NCI-H128 (cell line): ENCODE results near the gene SYNGAP1.
"Not testable (repeated sequence)": the region's sequence is repeated elsewhere in the genome, so short reads cannot be mapped to it uniquely, and the experiment has no call there.

Source experiments
- DNase-seq: peaks from one replicate; lab custom pipeline; 2025; ENCODE audit not compliant: unreplicated experiment; lab: John Stamatoyannopoulos, UW

SYNGAP1 gene

GRCh38 chr6:33466075-33466735, 46.3 kb downstream of the SYNGAP1 start:
- DNase-seq, result no peak

GRCh38 chr6:33467091-33467490, 47.2 kb downstream of the SYNGAP1 start:
- DNase-seq, result no peak

GRCh38 chr6:33469661-33470060, 49.8 kb downstream of the SYNGAP1 start:
- no peak for DNase-seq

DNA sequence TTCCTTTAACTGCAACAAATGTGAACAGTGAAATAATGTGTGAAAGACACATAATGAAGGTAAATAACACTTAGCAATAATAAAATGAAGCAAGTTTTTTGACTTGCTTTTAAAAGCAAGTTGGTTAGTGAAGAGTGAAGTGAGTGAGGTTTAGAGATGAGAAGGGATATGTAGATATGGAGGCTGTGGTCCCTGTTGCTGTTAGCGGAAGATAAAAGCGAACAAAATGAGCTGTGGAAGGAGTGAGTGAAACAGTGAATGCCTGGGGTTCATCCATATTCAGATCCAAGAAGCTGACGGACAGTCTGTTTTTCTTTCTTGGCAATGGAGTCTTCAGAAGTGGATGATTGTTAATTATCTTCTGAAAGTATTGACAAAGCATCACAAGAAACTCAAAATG, 58.0 kb downstream of the SYNGAP1 start:
- no peak for DNase-seq

DNA sequence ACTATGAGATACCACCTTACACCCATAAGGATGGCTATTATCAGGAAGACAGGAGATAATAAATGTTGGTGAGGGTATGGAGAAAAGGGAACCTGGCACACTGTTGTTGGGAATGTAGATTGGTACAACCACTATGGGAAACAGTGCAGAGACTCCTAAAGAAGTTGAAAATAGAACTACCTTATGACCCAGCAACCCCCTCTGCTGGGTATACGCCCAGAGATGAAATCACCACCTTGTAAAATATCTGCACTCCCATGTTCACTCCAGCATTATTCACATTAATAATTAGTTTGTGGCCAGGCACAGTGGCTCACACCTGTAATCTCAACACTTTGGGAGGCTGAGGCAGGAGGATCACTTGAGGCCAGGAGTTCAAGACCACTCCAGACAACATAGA, 61.3 kb downstream of the SYNGAP1 start:
- DNase-seq, result no peak

DNA sequence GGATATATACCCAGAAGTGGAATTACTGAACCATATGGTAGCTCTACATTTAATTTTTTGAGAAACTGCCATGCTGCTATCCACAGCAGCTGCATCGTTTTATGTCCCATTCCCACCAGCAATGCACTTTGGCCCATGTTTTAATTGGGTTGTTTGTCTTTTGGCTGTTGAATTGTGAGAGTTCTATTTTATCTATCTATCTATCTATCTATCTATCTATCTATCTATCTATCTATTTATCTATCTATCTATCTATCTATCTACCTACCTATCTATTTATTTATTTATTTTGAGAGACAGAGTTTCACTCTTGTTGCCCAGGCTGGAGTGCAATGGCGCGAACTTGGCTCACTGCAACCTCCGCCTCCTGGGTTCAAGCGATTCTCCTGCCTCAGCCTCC, 62.8 kb downstream of the SYNGAP1 start:
- not testable (repeated sequence) for DNase-seq

DNA sequence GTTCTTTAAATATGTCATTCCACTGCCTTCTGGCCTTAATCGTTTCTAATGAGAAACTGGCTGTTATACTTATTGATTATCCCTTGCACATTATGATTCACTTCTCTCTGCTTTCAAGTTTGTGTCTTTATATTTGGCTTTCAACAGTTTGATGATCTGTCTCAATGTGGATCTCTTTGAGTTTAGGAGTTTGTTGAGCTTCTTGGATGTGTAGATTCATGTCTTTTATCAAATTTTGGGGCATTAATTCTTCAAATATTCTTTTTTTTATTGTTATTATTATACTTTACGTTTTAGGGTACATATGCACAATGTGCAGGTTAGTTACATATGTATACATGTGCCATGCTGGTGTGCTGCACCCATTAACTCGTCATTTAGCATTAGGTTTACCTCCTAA, 63.8 kb downstream of the SYNGAP1 start:
- DNase-seq, result no peak

DNA sequence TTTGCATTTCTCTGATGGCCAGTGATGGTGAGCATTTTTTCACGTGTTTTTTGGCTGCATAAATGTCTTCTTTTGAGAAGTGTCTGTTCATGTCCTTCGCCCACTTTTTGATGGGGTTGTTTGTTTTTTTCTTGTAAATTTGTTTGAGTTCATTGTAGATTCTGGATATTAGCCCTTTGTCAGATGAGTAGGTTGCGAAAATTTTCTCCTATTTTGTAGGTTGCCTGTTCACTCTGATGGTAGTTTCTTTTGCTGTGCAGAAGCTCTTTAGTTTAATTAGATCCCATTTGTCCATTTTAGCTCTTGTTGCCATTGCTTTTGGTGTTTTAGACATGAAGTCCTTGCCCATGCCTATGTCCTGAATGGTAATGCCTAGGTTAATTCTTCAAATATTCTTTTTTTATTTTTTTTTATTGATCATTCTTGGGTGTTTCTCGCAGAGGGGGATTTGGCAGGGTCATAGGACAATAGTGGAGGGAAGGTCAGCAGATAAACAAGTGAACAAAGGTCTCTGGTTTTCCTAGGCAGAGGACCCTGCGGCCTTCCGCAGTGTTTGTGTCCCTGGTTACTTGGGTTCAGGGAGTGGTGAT, 64.9 kb downstream of the SYNGAP1 start:
- DNase-seq, result not testable (repeated sequence)

GRCh38 chr6:33485680-33486079, 65.8 kb downstream of the SYNGAP1 start:
- DNase-seq, result not testable (repeated sequence)

DNA sequence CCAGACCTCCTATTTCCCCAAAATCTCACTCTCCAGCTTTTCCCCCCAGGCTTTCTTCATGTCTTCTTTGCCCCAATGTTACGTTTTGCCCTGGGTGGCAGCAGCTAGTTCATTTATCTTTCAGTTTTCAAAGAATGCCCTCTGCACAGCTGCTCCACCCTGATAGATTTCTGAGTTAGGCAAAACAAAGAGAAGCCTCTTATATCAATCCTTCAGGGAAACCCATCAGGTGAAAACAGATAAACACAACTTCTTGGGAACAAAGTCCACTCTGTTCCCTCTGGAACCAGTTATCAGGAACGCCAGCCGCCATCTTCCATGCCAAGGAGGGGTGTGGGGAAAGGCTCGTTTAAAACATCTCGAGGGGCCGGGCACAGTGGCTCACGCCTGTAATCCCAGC, 68.5 kb downstream of the SYNGAP1 start:
- no peak for DNase-seq

- DNase-seq, result no peak
These were observed 70.3 kb downstream of the SYNGAP1 start for GRCh38 chr6:33490198-33490597.

- DNase-seq, result no peak
These were observed 70.8 kb downstream of the SYNGAP1 start for GRCh38 chr6:33490621-33491020.

- DNase-seq, result no peak
These were observed 72.2 kb downstream of the SYNGAP1 start for GRCh38 chr6:33492093-33492492.

- DNase-seq, result no peak
These were observed 77.3 kb downstream of the SYNGAP1 start for GRCh38 chr6:33497157-33497556.

DNA sequence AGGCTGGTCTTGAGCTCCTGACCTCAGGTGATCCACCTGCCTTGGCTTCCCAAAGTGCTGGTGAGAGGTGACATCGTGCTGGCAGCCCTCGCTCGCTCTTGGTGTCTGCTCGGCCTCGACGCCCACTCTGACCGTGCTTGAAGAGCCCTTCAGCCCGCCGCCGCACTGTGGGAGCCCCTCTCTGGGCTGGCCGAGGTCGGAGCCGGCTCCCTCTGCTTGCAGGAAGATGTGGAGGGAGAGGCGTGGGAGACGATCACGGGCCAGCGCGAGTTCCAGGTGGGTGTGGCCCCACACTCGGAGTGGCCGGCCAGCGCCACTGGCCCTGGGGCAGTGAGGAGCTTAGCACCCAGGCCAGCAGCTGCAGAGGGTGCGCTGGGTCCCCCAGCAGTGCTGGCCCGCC, 82.6 kb downstream of the SYNGAP1 start:
- DNase-seq, result no peak

- no peak for DNase-seq
These were observed 84.6 kb downstream of the SYNGAP1 start for GRCh38 chr6:33504486-33504885.
